HCT116 (cell line): ENCODE measurements around the gene RAX.

Experiments
- EGR1 ChIP-seq: IDR thresholded peaks from 2 replicates; pipeline ENCODE4 v1.6.1; 2012; ENCODE audit warnings: low read depth
- EZH2 ChIP-seq: fragments of 200-600 bp; sonication (generic); IDR thresholded peaks from 2 replicates; pipeline ENCODE4 v1.6.1; 2017; ENCODE audit warnings: antibody characterized with exemption, mixed run types
- EZH2phosphoT487 ChIP-seq: fragments of 200-600 bp; IDR thresholded peaks from 2 replicates; pipeline ENCODE4 v1.6.1; 2018; ENCODE audit warnings: antibody characterized with exemption, borderline replicate concordance
- JUND ChIP-seq: IDR thresholded peaks from 2 replicates; pipeline ENCODE4 v1.6.1; 2012
- POLR2A ChIP-seq: IDR thresholded peaks from 2 replicates; pipeline ENCODE4 v1.7.0; 2011; ENCODE audit warnings: borderline replicate concordance; ENCODE audit not compliant: insufficient read depth, insufficient read length; ENCODE audit errors: extremely low read depth
- POLR2AphosphoS5 ChIP-seq: IDR thresholded peaks from 2 replicates; pipeline ENCODE4 v1.6.1; 2011; ENCODE audit warnings: mild to moderate bottlenecking, low read depth, low read length, moderate library complexity
- RAD21 ChIP-seq: IDR thresholded peaks from 2 replicates; pipeline ENCODE4 v1.6.1; 2012; ENCODE audit warnings: low read depth, mild to moderate bottlenecking
- SIN3A ChIP-seq: IDR thresholded peaks from 2 replicates; pipeline ENCODE4 v1.6.1; 2012; ENCODE audit warnings: low read depth
- YY1 ChIP-seq: IDR thresholded peaks from 2 replicates; pipeline ENCODE4 v1.6.1; 2011; ENCODE audit warnings: low read length, low read depth, moderate library complexity, mild to moderate bottlenecking; ENCODE audit not compliant: insufficient replicate concordance; ENCODE audit errors: extremely low read depth
- TF ChIP-seq, protein P1 (sequence below), 3 experiments: fragments of 200-600 bp in 1 of 3; sonication (generic) in 1 of 3; IDR thresholded peaks in 2 of 3; conservative IDR thresholded peaks in 1 of 3; 2 replicates each; pipeline ENCODE4 v1.5.1; 2012 to 2017; ENCODE audit warnings: low read depth in 2 of 3, low read length in 2 of 3, antibody characterized with exemption in 1 of 3, borderline replicate concordance in 1 of 3, control low read depth in 1 of 3, mild to moderate bottlenecking in 1 of 3, mixed read lengths in 1 of 3, mixed run types in 1 of 3, moderate library complexity in 1 of 3; ENCODE audit not compliant: insufficient read depth in 1 of 3
- TF ChIP-seq, protein P2 (sequence below): IDR thresholded peaks from 2 replicates; pipeline ENCODE4 v1.6.1; 2012
- TF ChIP-seq, protein P3 (sequence below): IDR thresholded peaks from 2 replicates; pipeline ENCODE4 v1.6.1; 2012

DNA sequence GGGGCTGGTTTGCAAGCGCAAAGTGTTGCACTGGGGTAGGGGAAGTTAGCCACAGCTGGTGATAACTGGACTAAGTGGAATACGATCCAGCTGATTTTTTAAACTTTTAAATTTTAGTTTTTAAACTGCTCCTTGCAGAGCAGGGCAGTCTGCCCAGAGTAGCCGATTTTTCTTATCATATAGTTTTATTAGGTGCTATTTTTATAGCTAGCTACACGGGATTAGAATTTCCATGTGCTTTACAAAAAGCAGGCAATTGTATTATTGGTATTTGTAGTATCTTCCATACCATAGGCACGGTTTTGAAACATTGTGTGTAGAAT is 35.6 kb upstream of the RAX start:
- TF ChIP-seq POLR2AphosphoS5 (no peak), SIN3A (no peak), RAD21 (no peak), EZH2phosphoT487 (no peak), YY1 (no peak), POLR2A (no peak), EGR1 (no peak), EZH2 (no peak), JUND (no peak)
- TF ChIP-seq, protein P1, sequence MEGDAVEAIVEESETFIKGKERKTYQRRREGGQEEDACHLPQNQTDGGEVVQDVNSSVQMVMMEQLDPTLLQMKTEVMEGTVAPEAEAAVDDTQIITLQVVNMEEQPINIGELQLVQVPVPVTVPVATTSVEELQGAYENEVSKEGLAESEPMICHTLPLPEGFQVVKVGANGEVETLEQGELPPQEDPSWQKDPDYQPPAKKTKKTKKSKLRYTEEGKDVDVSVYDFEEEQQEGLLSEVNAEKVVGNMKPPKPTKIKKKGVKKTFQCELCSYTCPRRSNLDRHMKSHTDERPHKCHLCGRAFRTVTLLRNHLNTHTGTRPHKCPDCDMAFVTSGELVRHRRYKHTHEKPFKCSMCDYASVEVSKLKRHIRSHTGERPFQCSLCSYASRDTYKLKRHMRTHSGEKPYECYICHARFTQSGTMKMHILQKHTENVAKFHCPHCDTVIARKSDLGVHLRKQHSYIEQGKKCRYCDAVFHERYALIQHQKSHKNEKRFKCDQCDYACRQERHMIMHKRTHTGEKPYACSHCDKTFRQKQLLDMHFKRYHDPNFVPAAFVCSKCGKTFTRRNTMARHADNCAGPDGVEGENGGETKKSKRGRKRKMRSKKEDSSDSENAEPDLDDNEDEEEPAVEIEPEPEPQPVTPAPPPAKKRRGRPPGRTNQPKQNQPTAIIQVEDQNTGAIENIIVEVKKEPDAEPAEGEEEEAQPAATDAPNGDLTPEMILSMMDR (IDR thresholded peaks at IDR 0.05 in 2 of 3, conservative IDR thresholded peaks at IDR 0.05 in 1 of 3; ENCODE audit: borderline replicate concordance in 1 of 3, insufficient read depth in 1 of 3, low read depth in 2 of 3, low read length in 2 of 3), result no peak
- TF ChIP-seq, protein P2, sequence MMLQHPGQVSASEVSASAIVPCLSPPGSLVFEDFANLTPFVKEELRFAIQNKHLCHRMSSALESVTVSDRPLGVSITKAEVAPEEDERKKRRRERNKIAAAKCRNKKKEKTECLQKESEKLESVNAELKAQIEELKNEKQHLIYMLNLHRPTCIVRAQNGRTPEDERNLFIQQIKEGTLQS, result no peak
- TF ChIP-seq, protein P3, sequence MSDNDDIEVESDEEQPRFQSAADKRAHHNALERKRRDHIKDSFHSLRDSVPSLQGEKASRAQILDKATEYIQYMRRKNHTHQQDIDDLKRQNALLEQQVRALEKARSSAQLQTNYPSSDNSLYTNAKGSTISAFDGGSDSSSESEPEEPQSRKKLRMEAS, result no peak; the same call in 1 of the 2 replicates
